Liver (tissue), 3 donors: ENCODE data around the gene CD244.

Source experiments
- EGR1 ChIP-seq, 2 donors: IDR thresholded peaks; 2 replicates each; pipeline ENCODE4 v1.6.1; 2016 to 2018; ENCODE audit warnings: antibody characterized with exemption in 2 of 2, low read depth in 2 of 2
- GABPA ChIP-seq, 2 donors: IDR thresholded peaks in 1 of 2; conservative IDR thresholded peaks in 1 of 2; 2 replicates each; pipeline ENCODE4 v1.6.1; 2016; ENCODE audit warnings: antibody characterized with exemption in 2 of 2, mild to moderate bottlenecking in 1 of 2, moderate library complexity in 1 of 2
- JUND ChIP-seq, 2 donors: IDR thresholded peaks; 2 replicates each; pipeline ENCODE4 v1.6.1; 2016; ENCODE audit warnings: antibody characterized with exemption in 2 of 2
- YY1 ChIP-seq: IDR thresholded peaks from 2 replicates; pipeline ENCODE4 v1.6.1; 2016; ENCODE audit warnings: antibody characterized with exemption, mild to moderate bottlenecking
- TF ChIP-seq, protein P1 (sequence below): fragments of 150-350 bp; IDR thresholded peaks from 2 replicates; pipeline ENCODE4 v1.5.1; 2017; ENCODE audit warnings: improper control_type of control experiment, low read depth, low read length; ENCODE audit not compliant: missing input control
- TF ChIP-seq, protein P2 (sequence below): IDR thresholded peaks from 2 replicates; pipeline ENCODE4 v1.6.1; 2016; ENCODE audit warnings: antibody characterized with exemption
- donor health status: healthy.
- donor health status: healthy.

DNA sequence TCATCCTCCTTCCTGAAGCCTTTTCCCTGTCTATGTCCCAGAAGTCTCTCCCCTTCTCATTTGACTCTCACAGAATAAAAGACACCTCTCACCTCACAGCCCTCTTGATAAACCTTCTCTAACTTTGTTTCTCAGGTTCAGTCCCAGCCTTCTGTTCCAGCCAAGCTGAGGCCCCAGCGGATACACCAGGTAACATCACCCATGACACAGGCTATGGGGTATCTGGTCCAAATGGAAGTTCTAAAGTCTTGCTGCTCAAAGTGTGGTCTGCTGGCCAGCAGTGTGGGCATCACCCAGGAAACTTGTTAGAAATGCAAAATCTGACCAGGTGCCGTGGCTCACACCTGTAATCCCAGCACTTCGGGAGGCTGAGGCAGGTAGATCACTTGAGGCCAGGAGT lies 43.5 kb downstream of the CD244 start:
- TF ChIP-seq, protein P1, sequence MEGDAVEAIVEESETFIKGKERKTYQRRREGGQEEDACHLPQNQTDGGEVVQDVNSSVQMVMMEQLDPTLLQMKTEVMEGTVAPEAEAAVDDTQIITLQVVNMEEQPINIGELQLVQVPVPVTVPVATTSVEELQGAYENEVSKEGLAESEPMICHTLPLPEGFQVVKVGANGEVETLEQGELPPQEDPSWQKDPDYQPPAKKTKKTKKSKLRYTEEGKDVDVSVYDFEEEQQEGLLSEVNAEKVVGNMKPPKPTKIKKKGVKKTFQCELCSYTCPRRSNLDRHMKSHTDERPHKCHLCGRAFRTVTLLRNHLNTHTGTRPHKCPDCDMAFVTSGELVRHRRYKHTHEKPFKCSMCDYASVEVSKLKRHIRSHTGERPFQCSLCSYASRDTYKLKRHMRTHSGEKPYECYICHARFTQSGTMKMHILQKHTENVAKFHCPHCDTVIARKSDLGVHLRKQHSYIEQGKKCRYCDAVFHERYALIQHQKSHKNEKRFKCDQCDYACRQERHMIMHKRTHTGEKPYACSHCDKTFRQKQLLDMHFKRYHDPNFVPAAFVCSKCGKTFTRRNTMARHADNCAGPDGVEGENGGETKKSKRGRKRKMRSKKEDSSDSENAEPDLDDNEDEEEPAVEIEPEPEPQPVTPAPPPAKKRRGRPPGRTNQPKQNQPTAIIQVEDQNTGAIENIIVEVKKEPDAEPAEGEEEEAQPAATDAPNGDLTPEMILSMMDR, result no peak
- TF ChIP-seq JUND (IDR thresholded peaks at IDR 0.05), result no peak
- TF ChIP-seq, protein P2, sequence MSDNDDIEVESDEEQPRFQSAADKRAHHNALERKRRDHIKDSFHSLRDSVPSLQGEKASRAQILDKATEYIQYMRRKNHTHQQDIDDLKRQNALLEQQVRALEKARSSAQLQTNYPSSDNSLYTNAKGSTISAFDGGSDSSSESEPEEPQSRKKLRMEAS, result no peak
- no peak for TF ChIP-seq GABPA (IDR thresholded peaks at IDR 0.05 in 1 of 2, conservative IDR thresholded peaks at IDR 0.05 in 1 of 2)
- TF ChIP-seq EGR1 (IDR thresholded peaks at IDR 0.05; ENCODE audit: low read depth in 2 of 2), result no peak
- TF ChIP-seq YY1, result no peak
